HG03520 (cell line): ENCODE results near the gene TMEM117.

ENCODE experiments used
- ATAC-seq: cut with Tn5 transposase; IDR thresholded peaks from one replicate; pipeline ENCODE4 v1.9.1; 2021; ENCODE audit warnings: mild to moderate bottlenecking, moderate library complexity; ENCODE audit not compliant: unreplicated experiment

TMEM117 gene

DNA sequence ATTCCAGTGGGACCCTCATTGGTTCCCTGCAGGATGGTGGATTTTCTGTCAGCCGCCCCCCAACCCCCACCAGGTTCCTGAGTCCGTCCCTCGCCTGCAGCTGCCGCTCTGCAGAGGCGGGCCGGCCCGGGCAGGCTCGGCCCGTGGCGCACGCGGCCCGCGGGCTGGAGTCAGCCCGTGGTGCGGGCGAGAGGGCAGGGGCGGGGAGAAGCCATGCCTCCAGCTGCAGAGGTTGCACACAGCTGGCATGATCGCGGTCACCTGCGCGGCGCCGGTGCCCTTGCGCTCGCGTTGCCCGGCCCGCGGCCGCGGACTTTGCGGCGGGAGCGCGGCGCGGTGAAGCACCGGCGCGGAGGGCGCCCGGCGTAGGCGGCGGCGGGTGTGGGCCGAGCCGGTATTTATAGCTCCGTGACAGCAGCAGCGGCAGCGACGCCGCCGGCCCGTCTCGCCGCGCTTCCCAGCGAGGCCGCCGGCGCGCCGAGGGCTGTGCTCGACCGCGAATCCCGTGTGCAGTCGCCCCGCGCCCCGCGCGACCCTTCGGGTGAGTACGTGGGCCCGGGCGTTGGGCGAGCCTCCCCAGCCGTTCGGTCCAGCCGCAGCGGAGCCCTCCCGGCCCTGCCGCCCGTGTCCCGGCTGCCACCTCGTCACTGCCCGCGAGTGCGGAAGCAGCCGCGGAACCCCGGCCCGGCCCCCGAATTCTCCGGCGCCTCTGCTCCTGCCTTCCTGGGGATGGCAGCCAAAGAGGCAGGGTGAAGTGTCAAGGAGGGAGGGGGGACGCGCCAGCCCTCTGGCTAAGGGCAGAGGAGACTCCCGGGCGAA is at the start of gene TMEM117:
TMEM117 (plus strand) TSS at position 426 of the 819 bp plus-strand sequence.
- ATAC-seq, result peak; percentile 72

DNA sequence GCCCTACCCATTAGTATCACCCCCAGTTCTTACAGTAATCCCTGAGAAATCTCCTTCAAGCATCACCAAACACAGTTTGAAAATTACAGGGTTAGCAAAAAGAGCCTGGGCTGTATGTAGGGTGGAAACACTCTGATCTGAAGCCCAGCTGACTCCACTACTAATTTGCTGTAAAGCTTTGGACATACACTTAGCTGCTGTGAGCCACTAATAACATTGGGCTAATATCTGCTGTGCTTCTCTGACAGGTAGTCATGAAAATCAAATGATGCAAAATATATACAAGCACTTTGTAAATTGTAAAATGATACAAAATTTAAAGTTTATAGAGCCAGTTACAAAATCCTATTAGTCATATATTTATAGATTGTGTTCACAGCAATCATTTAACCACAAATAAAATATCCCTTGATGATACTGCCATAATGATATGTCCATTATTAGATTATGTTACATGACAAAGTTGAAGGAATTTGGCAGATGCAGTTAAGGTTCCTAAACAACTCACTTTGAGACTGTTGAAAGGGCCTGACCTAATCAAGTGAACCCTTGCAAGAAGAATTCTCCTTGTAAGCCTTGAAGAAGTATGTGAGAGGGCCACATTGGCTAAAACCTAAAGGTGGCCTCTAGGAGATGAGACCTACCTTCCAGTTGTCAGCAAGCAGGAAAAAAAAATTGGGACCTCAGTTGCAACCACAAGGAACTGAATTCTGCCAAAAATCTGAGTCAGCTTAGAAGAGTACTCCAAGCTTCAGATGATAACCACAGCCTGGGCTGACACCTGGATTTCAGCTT is 48.8 kb upstream of the TMEM117 start:
- no peak for ATAC-seq

- ATAC-seq, result no peak
These were observed 45.9 kb upstream of the TMEM117 start for GRCh38 chr12:43789941-43790340.

DNA sequence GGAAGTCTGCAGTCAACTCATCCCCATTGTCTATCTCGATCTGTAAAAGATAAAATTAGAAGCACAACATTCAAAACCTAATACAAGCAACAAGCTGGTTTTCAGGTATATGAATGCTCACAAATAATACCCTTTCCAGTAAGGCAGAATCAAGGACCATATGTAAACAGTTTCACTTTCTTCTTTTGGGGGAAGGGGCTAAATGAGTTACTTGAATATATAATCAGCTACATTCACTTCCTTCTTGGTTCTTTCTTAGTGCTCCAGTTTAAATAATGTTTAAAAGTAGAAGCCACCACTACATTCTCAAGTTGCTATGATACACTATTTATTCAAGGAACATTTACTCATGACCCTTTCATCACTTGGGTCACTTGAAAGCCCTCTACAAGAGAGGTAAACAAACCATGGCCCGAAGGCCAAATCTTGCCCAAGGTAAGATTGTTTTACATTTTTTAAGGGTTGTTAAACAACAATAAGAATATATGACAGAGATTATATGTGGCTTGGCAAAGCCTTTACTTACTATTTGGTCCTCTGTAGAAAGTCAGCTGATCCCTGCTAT is 40.1 kb upstream of the TMEM117 start:
- no peak for ATAC-seq

GRCh38 chr12:43797561-43798217 is 38.2 kb upstream of the TMEM117 start:
- ATAC-seq, result no peak

DNA sequence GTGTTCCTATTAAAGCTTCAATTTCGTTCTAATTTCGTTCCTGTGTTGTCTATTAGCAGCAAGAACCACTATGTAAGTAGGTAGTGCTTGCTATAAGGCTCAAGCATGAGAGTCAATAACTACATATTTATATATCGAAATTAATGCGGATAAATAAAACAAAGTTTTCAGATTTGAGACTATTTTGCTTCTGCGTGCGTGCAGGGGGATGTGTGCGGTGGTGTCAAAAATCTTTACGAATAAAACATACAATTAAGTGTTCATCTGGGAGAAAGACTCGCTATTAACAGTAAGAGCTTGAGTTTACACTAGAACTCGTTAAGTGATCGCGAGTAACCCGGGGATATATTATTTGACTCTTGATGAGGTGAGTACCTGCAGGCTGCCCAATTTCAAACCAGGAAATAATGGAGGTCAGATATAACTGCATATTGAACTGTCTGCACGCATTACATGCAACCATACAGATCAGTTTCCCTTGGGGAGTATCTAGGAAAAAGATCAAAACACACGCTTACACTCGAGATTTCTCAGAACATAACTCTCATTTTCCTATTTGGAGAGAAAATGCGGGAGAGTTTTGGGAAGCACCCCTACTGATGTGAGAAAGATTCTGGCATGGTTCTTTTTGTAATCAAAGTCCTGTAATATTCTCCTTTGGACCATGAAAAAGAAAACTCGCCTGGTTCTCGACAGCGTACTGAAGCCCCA is 30.6 kb upstream of the TMEM117 start:
- no peak for ATAC-seq

DNA sequence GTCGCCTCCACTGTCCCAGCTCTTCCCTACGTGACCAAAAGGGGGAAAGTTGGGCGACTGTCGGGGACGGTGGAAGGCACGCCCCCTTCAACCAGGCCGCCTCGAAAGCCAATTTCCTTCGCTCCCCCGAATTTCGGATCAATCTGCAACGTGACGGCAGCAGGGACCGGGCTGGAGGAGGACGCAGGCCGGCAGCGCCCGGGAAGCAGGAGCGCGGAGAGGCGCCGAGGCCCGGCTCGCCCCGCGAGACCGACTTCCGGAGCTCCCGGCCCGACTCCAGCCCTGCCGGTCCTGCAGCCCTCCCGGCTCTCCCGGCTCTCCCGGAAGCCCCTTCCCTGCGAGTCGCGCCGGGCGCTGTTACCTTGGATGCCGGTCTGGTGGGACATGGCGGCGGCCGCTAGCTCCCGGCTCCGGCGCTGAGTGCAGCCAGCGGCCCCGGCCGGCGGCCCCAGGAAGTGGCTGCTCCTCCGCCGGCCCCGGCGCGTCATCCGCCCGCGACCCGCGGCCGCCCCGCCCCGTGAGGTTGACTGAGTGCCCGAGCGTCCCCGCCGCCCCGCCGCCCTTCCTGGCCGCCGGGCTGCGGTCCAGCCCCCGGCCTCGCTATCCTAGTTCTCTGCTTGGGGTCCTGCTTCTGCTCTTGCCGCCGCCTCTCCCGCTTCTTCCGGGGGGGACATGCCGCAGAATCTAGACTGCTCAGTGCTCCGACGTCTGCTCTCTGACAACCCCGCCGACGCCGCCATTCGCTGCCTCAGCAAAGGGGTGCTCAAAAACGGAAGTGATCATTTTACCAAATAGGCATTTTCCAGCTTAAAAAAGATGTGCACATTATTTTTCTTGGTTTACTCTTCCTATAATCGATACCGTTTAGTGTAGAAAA is 29.8 kb upstream of the TMEM117 start, which contains the start of gene TWF1:
TWF1 (minus strand) TSS at position 458 of the 877 bp plus-strand sequence; CDS start at position 386, 72 bp downstream.
- peak; percentile 91 for ATAC-seq

DNA sequence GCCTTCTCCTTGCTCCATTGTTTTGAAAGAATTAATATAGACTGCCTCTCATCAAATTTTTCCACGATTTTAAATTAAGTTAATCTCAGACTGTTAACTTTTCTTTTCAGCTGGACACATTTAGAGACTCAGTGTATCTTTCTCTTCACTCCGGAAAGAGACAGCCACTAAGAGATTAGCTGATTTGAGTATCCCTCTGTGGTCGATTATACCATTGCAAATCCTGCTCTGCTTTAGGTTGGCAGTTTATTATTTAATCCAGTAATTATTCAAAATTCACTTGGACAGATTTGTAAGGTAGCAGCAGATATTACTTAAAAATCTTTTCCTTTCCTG is 29.2 kb upstream of the TMEM117 start:
- no peak for ATAC-seq

DNA sequence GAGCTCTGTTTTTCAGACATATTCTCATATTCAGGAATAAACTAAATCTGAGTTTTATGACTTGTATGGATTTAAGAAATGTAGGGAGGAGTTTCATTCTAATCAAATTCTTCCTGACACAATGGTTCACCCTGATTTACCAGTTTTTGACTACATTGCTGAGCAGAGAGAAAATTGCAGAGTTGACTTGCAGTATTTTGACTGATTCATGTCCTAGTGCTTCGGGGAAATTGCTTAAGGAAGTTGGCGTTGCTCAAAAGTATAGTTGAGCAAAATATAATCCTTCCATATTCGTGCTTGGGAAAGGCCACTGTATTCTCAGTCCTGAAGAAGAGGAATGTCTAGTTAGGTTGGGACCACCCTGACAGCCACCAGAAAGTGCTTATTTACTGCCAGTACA is 28.5 kb upstream of the TMEM117 start:
- ATAC-seq, result no peak

DNA sequence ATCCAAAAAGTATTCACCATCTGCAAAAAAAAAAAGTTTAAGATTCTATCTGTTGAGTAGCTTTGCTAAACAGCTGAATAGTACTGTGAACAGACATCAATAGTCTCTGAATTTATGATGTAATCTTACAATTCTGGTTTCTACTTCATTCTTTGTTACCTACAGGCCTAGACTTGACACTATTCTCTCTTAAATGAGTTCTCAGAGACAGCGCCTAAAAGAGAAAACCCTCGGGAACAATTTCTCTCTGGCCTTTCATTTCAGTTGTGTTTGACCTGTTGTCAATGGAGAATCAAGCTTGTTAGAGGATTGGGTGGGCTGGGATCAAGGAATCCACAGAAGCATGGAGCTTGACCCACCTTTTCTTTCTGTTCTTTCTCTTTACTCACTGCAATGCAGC is 23.8 kb upstream of the TMEM117 start:
- no peak for ATAC-seq

DNA sequence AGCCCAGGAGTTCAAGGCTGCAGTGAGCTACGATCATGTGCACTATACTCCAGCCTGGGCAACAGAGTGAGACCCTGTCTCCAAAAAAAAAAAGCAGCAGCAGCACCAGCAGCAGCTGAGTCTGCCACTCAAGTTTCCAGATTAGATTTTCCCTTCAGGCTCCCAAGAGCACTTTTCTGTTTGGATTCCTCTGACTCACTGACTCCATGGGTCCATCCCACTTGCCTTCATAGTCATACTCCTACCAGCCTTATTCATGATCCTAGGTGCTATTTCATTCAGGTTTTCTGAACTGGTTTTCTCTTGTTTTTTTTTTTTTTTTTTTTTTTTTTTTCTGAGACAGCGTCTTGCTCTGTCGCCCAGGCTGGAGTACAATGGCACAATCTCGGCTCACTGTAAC is 23.0 kb upstream of the TMEM117 start:
- ATAC-seq, result no peak

- ATAC-seq, result no peak
These were observed 20.5 kb upstream of the TMEM117 start for GRCh38 chr12:43815416-43815815.

- no peak for ATAC-seq
These were observed 19.7 kb upstream of the TMEM117 start for GRCh38 chr12:43816168-43816567.

DNA sequence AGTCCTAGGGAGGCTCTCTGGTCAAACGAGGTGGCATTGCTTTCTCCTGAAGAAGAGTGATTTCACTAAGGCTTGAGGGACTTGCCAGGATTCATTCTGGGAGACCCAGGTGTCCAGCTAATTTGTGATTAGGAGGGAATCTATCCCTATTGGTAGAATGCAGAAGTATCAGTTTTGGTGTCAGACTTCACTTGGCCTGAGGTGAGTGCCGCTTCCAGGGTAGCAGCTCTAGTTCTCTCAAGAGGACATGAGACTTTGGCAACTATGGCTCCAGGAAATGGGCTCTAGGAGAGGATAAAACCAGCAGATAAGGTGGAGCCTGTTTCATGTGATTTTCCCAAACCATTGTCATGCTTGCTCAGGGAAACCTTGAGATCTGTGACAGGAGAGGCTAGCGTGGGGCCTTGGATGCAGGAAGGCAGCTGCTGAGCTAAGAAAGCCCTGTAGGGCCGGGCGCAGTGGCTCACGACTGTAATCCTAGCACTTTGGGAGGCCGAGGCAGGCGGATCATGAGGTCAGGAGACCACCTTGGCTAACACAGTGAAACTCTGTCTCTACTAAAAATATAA is 11.6 kb upstream of the TMEM117 start:
- no peak for ATAC-seq

DNA sequence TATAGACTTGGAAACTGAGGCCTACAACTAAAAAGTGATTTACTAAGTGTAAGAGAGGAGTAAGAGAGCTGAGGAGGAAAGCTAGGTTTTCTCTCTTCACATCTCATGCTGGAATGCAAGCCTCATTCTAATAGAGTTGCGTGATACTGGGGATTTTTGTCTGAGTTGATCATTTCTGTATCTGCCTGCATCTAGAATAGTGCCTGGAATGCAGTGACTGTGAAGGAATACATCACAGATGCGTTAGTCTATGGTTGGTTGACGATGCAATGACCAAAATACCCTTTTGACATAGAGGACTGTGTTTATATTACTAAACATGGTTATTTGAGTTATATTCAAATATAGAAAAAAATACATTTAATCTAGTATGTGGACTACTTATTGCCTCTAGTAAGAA is 9.2 kb upstream of the TMEM117 start:
- no peak for ATAC-seq

- no peak for ATAC-seq
These were observed 8.8 kb upstream of the TMEM117 start for GRCh38 chr12:43827093-43827492.

DNA sequence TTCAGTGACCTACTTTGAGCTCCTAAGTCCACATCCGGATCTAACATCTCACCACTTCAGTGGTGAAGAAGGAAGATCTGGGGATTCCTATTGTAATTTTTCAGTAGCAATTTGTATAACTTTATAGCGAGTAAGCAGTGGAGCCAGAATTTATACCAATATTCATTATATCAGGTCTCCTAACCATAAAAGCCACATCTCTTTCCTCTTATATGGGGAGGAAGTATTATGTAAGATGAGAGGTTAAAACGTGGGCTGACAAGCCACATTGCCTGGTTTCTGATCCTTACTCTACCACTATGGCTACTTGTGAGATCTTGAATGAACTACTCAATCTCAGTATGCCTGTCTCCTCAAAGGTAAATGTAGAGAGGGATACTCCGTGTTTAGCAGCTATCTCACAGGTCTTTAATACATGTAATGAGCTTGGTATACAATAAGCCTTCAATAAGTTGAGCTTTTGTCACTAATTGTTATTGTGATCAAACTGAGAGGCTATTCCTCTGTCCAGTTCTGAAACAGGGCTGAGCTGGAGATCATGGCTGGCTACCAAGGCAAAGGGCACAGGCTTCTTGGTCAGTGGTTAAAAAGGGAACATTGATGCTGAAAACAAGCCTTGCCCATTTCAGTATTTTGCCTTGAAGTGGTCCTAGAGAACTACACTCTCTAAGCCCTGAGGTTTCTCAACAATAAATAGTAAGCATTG is 3.3 kb upstream of the TMEM117 start:
- ATAC-seq, result no peak

GRCh38 chr12:43835264-43835655 is 621 bp upstream of the TMEM117 start:
- peak; percentile 2 for ATAC-seq
